PC-3 (cell line): ENCODE results near the gene PTPN5. TPM values are rescaled to one million over a fixed set of nuclear protein-coding genes. Genes with fewer than 3 reads are reported as not detected.

Source experiments
- ATAC-seq: fragments of 200-7000 bp; cut with Tn5 transposase; 2 replicates; pipeline ENCODE4 v1.9.1; 2020; ENCODE audit warnings: mild to moderate bottlenecking, moderate library complexity
- BruUV-seq: library from RNA; stranded (reverse); fragments of 400-500 nt; replicated peaks from 2 replicates; lab custom pipeline; 2021; lab: Mats Ljungman, UMichigan
- CTCF ChIA-PET: fragments of 300-600 bp; sonication (Branson Sonifier 250); formaldehyde crosslinking; loops from one replicate; lab custom pipeline; 2022; ENCODE audit warnings: antibody characterized with exemption; lab: Charles Lee
- POLR2A ChIA-PET: fragments of 300-600 bp; sonication (Branson Sonifier 250); formaldehyde crosslinking; loops from one replicate; lab custom pipeline; 2022; ENCODE audit warnings: antibody characterized with exemption; ENCODE audit not compliant: unreplicated experiment; lab: Charles Lee
- DNase-seq: peaks from one replicate; pipeline ENCODE4 v3.0.0-alpha.2; 2015
- H2AFZ ChIP-seq: fragments of 300-600 bp; sonication (generic); 2 replicates; pipeline ENCODE4 v1.6.0; 2016; ENCODE audit warnings: antibody characterized with exemption, low read length
- H3F3A ChIP-seq: fragments of 300-600 bp; sonication (generic); one replicate; pipeline ENCODE4 v1.6.0; 2017; ENCODE audit warnings: antibody characterized with exemption, low read length, control low read depth, mild to moderate bottlenecking; ENCODE audit not compliant: unreplicated experiment
- H3K27ac ChIP-seq: fragments of 300-600 bp; sonication (generic); 2 replicates; pipeline ENCODE4 v1.5.1; 2016; ENCODE audit warnings: mild to moderate bottlenecking, low read length
- H3K27me3 ChIP-seq: fragments of 300-600 bp; sonication (generic); 2 replicates; pipeline ENCODE4 v1.6.1; 2016; ENCODE audit warnings: low read length, mixed read lengths
- H3K36me3 ChIP-seq: fragments of 300-600 bp; sonication (generic); 2 replicates; pipeline ENCODE4 v1.6.1; 2016; ENCODE audit warnings: low read depth, mixed run types, low read length, mixed read lengths
- H3K4me1 ChIP-seq: fragments of 300-600 bp; sonication (generic); 2 replicates; pipeline ENCODE4 v1.5.1; 2016; ENCODE audit warnings: low read length; ENCODE audit not compliant: insufficient read depth
- H3K4me2 ChIP-seq: fragments of 300-600 bp; sonication (generic); 2 replicates; pipeline ENCODE4 v1.6.0; 2016; ENCODE audit warnings: low read length
- H3K4me3 ChIP-seq: fragments of 300-600 bp; sonication (generic); 2 replicates; pipeline ENCODE4 v1.5.1; 2016; ENCODE audit warnings: mild to moderate bottlenecking, low read length, mixed read lengths
- H3K79me2 ChIP-seq: fragments of 300-600 bp; sonication (generic); 2 replicates; pipeline ENCODE4 v1.6.1; 2017; ENCODE audit warnings: low read length, mixed read lengths
- H3K9ac ChIP-seq: fragments of 300-600 bp; sonication (generic); 2 replicates; pipeline ENCODE4 v1.6.0; 2016; ENCODE audit warnings: mild to moderate bottlenecking, low read length
- H3K9me2 ChIP-seq: fragments of 300-600 bp; sonication (generic); replicated peaks from 2 replicates; pipeline ENCODE4 v1.6.1; 2016; ENCODE audit warnings: mixed run types, low read length, mixed read lengths
- H3K9me3 ChIP-seq: fragments of 300-600 bp; sonication (generic); 2 replicates; pipeline ENCODE4 v1.6.1; 2016; ENCODE audit warnings: low read length, mixed read lengths
- H4K20me1 ChIP-seq: fragments of 300-600 bp; sonication (generic); 2 replicates; pipeline ENCODE4 v1.6.1; 2016; ENCODE audit warnings: low read length, mixed read lengths
- EZH2 ChIP-seq: fragments of 300-600 bp; sonication (generic); IDR thresholded peaks from one replicate; pipeline ENCODE4 v1.6.1; 2017; ENCODE audit warnings: antibody characterized with exemption, mild to moderate bottlenecking, low read length; ENCODE audit not compliant: unreplicated experiment
- EZH2phosphoT487 ChIP-seq: fragments of 300-600 bp; sonication (generic); IDR thresholded peaks from 2 replicates; pipeline ENCODE4 v1.6.1; 2018; ENCODE audit warnings: mild to moderate bottlenecking, antibody characterized with exemption, low read length, borderline replicate concordance
- intact Hi-C: fragments of 100-400 bp; cut with micrococcal nuclease; formaldehyde crosslinking; loops from 2 replicates; pipeline ENCODE4 v1.9.0; 2023
- total RNA-seq: library from RNA; depleted of rRNA; stranded (reverse); fragments of >200 nt; gene quantifications from 2 replicates; pipeline ENCODE4 v1.2.3, GENCODE V29; 2014
- TF ChIP-seq, protein P1 (sequence below): fragments of 300-600 bp; sonication (generic); conservative IDR thresholded peaks from 2 replicates; pipeline ENCODE4 v1.5.1; 2017; ENCODE audit warnings: antibody characterized with exemption, low read depth, mild to moderate bottlenecking, low read length

Gene PTPN5
- total RNA-seq, 1 experiment from 2014 or later: 0.95 TPM

DNA sequence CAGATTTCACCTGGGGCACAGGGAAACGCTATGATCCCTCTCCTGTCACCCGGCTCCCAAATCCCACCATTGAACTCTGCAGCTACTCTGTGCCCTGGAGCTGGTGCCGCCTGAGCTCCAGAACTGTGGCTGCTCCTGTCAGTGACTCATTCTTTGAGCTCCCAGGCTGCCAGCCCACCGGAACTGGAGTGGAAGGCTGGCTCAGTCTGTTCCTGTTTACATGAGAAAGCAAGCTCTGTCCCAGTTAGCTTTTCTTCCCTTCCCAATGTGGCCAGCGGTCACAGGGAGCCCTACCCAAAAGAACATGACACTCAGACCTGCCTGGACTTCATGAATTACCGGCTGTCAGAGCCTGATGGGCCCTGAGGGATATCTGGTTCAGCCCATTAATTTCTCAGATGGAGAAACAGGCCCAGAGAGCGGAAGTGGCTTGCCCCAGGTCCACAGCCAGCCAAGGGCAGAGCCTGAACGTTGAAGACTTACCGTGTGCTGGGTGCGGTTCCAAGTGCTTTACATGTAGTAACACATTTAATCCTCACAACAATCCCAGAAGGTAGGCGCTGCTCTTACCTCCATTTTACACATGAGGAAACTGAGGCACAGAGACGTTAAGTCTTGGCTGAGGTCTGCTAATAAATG, 41.8 kb downstream of the PTPN5 start:
- peak overlapping the region; percentile 51 for H3K4me2 ChIP-seq
- no peaks in the 10 kb centered on the region for H3K9me3 ChIP-seq
- H3K9ac ChIP-seq: no peak overlapping the region
- DNase-seq (peak; percentile 82), ATAC-seq (peak; percentile 99)
- no peak overlapping the region for H3K4me3 ChIP-seq
- TF ChIP-seq EZH2phosphoT487 (no peak), EZH2 (no peak)
- TF ChIP-seq, protein P1, sequence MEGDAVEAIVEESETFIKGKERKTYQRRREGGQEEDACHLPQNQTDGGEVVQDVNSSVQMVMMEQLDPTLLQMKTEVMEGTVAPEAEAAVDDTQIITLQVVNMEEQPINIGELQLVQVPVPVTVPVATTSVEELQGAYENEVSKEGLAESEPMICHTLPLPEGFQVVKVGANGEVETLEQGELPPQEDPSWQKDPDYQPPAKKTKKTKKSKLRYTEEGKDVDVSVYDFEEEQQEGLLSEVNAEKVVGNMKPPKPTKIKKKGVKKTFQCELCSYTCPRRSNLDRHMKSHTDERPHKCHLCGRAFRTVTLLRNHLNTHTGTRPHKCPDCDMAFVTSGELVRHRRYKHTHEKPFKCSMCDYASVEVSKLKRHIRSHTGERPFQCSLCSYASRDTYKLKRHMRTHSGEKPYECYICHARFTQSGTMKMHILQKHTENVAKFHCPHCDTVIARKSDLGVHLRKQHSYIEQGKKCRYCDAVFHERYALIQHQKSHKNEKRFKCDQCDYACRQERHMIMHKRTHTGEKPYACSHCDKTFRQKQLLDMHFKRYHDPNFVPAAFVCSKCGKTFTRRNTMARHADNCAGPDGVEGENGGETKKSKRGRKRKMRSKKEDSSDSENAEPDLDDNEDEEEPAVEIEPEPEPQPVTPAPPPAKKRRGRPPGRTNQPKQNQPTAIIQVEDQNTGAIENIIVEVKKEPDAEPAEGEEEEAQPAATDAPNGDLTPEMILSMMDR: no peak
- peaks cover 16% of the 10 kb centered on the region for H3K4me1 ChIP-seq
- no TSS peak for BruUV-seq
- no peaks in the 10 kb centered on the region for H3K79me2 ChIP-seq
- H3K27ac ChIP-seq: peak overlapping the region; percentile 68
- H2AFZ ChIP-seq: peak overlapping the region; percentile 79
- no peaks in the 10 kb centered on the region for H3K9me2 ChIP-seq
- POLR2A ChIA-PET: interaction anchor here (0.5 to 0.6 kb wide), 3 partner anchors 174 to 330 kb away, joined by 3 to 4 read pairs (median 3); no protein-coding TSS in a partner anchor
- intact Hi-C loops: no loop called here
- no peaks in the 10 kb centered on the region for H3K27me3 ChIP-seq
- H4K20me1 ChIP-seq: no peaks in the 10 kb centered on the region
- H3F3A ChIP-seq: no peaks in the 10 kb centered on the region
- H3K36me3 ChIP-seq: no peaks in the 10 kb centered on the region
- CTCF ChIA-PET: interaction anchor here (0.6 to 1.7 kb wide), 2 partner anchors 15 to 327 kb away, joined by 3 to 15 read pairs; no protein-coding TSS in a partner anchor

DNA sequence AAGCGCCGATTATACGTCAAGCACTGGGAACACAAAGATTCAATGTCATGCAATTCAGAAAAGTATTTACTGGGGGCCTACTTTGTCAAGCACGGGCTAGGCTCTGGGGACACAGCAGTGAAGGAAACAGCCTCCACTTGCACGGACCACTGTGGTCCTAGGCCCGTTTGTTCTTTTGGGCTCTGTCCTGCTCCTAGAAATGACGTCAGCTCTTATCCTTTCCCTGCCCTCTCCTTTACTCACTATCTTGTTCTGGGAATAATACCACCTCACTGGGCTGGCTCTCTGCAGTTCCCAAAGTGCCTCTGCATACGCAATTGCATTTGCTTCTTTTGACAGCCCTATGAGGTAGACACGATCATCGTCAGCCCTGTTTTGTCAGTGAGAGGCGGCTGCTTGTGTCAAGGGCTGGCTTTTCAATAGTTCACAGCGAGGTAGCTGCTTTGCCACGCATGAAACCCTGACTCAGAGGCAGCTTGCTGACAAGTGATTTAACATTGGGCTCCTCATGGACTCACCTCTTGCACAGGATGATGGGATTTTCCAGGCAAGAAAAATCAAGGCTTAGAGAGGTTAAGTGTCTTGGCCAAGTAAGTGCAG, 42.7 kb downstream of the PTPN5 start:
- H3K4me1 ChIP-seq: peaks cover 16% of the 10 kb centered on the region
- no peaks in the 10 kb centered on the region for H4K20me1 ChIP-seq
- no peak overlapping the region for H3K9ac ChIP-seq
- H3K4me3 ChIP-seq: no peak overlapping the region
- H3K36me3 ChIP-seq: no peaks in the 10 kb centered on the region
- ATAC-seq: no peak
- TF ChIP-seq EZH2phosphoT487 (no peak), EZH2 (no peak)
- TF ChIP-seq, protein P1: no peak
- CTCF ChIA-PET: interaction anchor here (1.7 kb wide), 1 partner anchor 16 kb away, joined by 15 read pairs; no protein-coding TSS in a partner anchor
- no peaks in the 10 kb centered on the region for H3K79me2 ChIP-seq
- H3K9me3 ChIP-seq: no peaks in the 10 kb centered on the region
- no peak for DNase-seq
- POLR2A ChIA-PET: interaction anchor here (0.5 kb wide), 1 partner anchor 331 kb away, joined by 3 read pairs; no protein-coding TSS in a partner anchor
- H3F3A ChIP-seq: no peaks in the 10 kb centered on the region
- no peaks in the 10 kb centered on the region for H3K27me3 ChIP-seq
- H3K9me2 ChIP-seq: no peaks in the 10 kb centered on the region
- no TSS peak for BruUV-seq
- intact Hi-C loops: no loop called here
- no peak overlapping the region for H3K27ac ChIP-seq
- peak overlapping the region; percentile 79; the same call in 1 of the 2 replicates for H2AFZ ChIP-seq
- H3K4me2 ChIP-seq: peak overlapping the region; percentile 51; the same call in 1 of the 2 replicates
